DOHH2 (cell line): Measurements from ENCODE around the gene CTPS2.

Experiments used
- H3F3A ChIP-seq: fragments of 200-600 bp; sonication (generic), shearing (Covaris generic); 2 replicates; pipeline ENCODE4 v1.6.0; 2016; ENCODE audit warnings: antibody characterized with exemption, mild to moderate bottlenecking; ENCODE audit not compliant: control insufficient read depth, insufficient read depth
- H3K27ac ChIP-seq: fragments of 200-600 bp; sonication (generic); 2 replicates; pipeline ENCODE4 v1.5.1; 2014; ENCODE audit warnings: low read depth, mild to moderate bottlenecking, low read length, moderate library complexity
- H3K27me3 ChIP-seq: fragments of 200-600 bp; sonication (generic); 2 replicates; pipeline ENCODE4 v1.6.1; 2014; ENCODE audit warnings: mild to moderate bottlenecking, low read length, mixed read lengths; ENCODE audit not compliant: control insufficient read depth
- H3K36me3 ChIP-seq: fragments of 200-600 bp; sonication (generic); 2 replicates; pipeline ENCODE4 v1.6.1; 2014; ENCODE audit warnings: mild to moderate bottlenecking, low read length, moderate library complexity, mixed read lengths; ENCODE audit not compliant: control insufficient read depth
- H3K4me1 ChIP-seq: fragments of 200-600 bp; sonication (generic); 2 replicates; pipeline ENCODE4 v1.6.1; 2014; ENCODE audit warnings: mild to moderate bottlenecking, low read length, mixed read lengths; ENCODE audit not compliant: control insufficient read depth
- H3K4me2 ChIP-seq: fragments of 200-600 bp; sonication (generic); 2 replicates; pipeline ENCODE4 v1.6.0; 2014; ENCODE audit warnings: mild to moderate bottlenecking, low read length, moderate library complexity
- H3K4me3 ChIP-seq: fragments of 200-600 bp; sonication (generic); 2 replicates; pipeline ENCODE4 v1.5.1; 2014; ENCODE audit warnings: mild to moderate bottlenecking, low read length, mixed read lengths
- H3K79me2 ChIP-seq: fragments of 200-600 bp; sonication (generic); 2 replicates; pipeline ENCODE4 v1.6.1; 2014; ENCODE audit warnings: mild to moderate bottlenecking, low read length, mixed read lengths; ENCODE audit not compliant: control insufficient read depth
- H3K9me2 ChIP-seq: fragments of 200-600 bp; sonication (generic); replicated peaks from 2 replicates; pipeline ENCODE4 v1.6.1; 2014; ENCODE audit warnings: mild to moderate bottlenecking, low read length, mixed read lengths; ENCODE audit not compliant: control insufficient read depth
- H3K9me3 ChIP-seq: fragments of 200-600 bp; sonication (generic); 2 replicates; pipeline ENCODE4 v1.6.1; 2014; ENCODE audit warnings: antibody characterized with exemption, low read length, mixed read lengths; ENCODE audit not compliant: control insufficient read depth, insufficient read depth
- H4K20me1 ChIP-seq: fragments of 200-600 bp; sonication (generic); 2 replicates; pipeline ENCODE4 v1.6.0; 2014; ENCODE audit warnings: low read depth, mild to moderate bottlenecking, antibody characterized with exemption, low read length, moderate library complexity; ENCODE audit not compliant: control insufficient read depth, insufficient read depth
- CTCF ChIP-seq: fragments of 200-600 bp; sonication (generic); IDR thresholded peaks from one replicate; pipeline ENCODE4 v1.5.1; 2014; ENCODE audit warnings: antibody characterized with exemption, mild to moderate bottlenecking, low read depth, low read length; ENCODE audit not compliant: poor library complexity, severe bottlenecking
- EZH2phosphoT487 ChIP-seq: fragments of 200-600 bp; sonication (generic); IDR thresholded peaks from 2 replicates; pipeline ENCODE4 v1.6.1; 2017; ENCODE audit warnings: borderline replicate concordance, mild to moderate bottlenecking, antibody characterized with exemption, low read length, moderate library complexity, mixed read lengths

CTPS2 gene

GRCh38 chrX:16743604-16744325, 31.3 kb upstream of the CTPS2 start:
- Histone ChIP-seq H3K9me2 (no peaks in the 10 kb centered on the region), H3K4me1 (no peaks in the 10 kb centered on the region), H3K9me3 (no peaks in the 10 kb centered on the region), H3F3A (no peaks in the 10 kb centered on the region), H3K4me3 (no peak overlapping the region), H3K79me2 (no peaks in the 10 kb centered on the region), H4K20me1 (no peaks in the 10 kb centered on the region), H3K27me3 (no peaks in the 10 kb centered on the region), H3K4me2 (no peak overlapping the region), H3K36me3 (peaks cover 30% of the 10 kb centered on the region), H3K27ac (no peak overlapping the region)
- TF ChIP-seq CTCF (no peak), EZH2phosphoT487 (no peak)

GRCh38 chrX:16739574-16739973, 27.1 kb upstream of the CTPS2 start:
- Histone ChIP-seq H3K9me3 (no peaks in the 10 kb centered on the region), H3K4me3 (no peak overlapping the region), H3K4me1 (no peaks in the 10 kb centered on the region), H3K79me2 (no peaks in the 10 kb centered on the region), H4K20me1 (no peaks in the 10 kb centered on the region), H3K27ac (no peak overlapping the region), H3F3A (no peaks in the 10 kb centered on the region), H3K9me2 (no peaks in the 10 kb centered on the region), H3K27me3 (no peaks in the 10 kb centered on the region), H3K36me3 (peaks cover 28% of the 10 kb centered on the region), H3K4me2 (no peak overlapping the region)
- no peak for TF ChIP-seq CTCF
- TF ChIP-seq EZH2phosphoT487 = no peak

- H4K20me1 ChIP-seq = no peaks in the 10 kb centered on the region
- no peaks in the 10 kb centered on the region for H3K4me1 ChIP-seq
- H3K27me3 ChIP-seq = no peaks in the 10 kb centered on the region
- H3K9me2 ChIP-seq = no peaks in the 10 kb centered on the region
- peaks cover 17% of the 10 kb centered on the region for H3K36me3 ChIP-seq
- TF ChIP-seq EZH2phosphoT487 (no peak), CTCF (no peak)
- no peaks in the 10 kb centered on the region for H3F3A ChIP-seq
- H3K9me3 ChIP-seq = no peaks in the 10 kb centered on the region
- H3K4me2 ChIP-seq = no peak overlapping the region
- peaks cover 7% of the 10 kb centered on the region for H3K79me2 ChIP-seq
- no peak overlapping the region for H3K4me3 ChIP-seq
- H3K27ac ChIP-seq = no peak overlapping the region
These were observed 24.6 kb upstream of the CTPS2 start for GRCh38 chrX:16737024-16737423.
